IPS DF 6.9 (cell line): ENCODE results near the gene ROR1.

Experiments
- DNase-seq: peaks from one replicate; pipeline ENCODE4 v3.0.0-alpha.2; 2013; ENCODE audit warnings: low read depth, low spot score
- H3K27ac ChIP-seq: one replicate; pipeline ENCODE4 v1.5.1; 2013; ENCODE audit warnings: low read length, control low read depth
- H3K27me3 ChIP-seq: 2 replicates; pipeline ENCODE4 v1.6.1; 2013; ENCODE audit warnings: mild to moderate bottlenecking, low read length; ENCODE audit not compliant: control insufficient read depth, insufficient read depth
- H3K36me3 ChIP-seq: 2 replicates; pipeline ENCODE4 v1.6.1; 2013; ENCODE audit warnings: low read length; ENCODE audit not compliant: control insufficient read depth, insufficient read depth
- H3K4me1 ChIP-seq: 2 replicates; pipeline ENCODE4 v1.6.1; 2013; ENCODE audit warnings: low read length; ENCODE audit not compliant: control insufficient read depth, insufficient read depth
- H3K4me3 ChIP-seq: 2 replicates; pipeline ENCODE4 v1.5.1; 2013; ENCODE audit warnings: mild to moderate bottlenecking, low read length
- H3K9me3 ChIP-seq: 2 replicates; pipeline ENCODE4 v1.6.1; 2013; ENCODE audit warnings: low read length, inconsistent platforms; ENCODE audit not compliant: control insufficient read depth, insufficient read depth
- WGBS: extraction: QIAGEN DNeasy Blood & Tissue Kit; methylation state at CpG from one replicate; pipeline ENCODE4 v1.1.7; 2013; ENCODE audit warnings: mixed read lengths, missing lambda C conversion rate; ENCODE audit not compliant: insufficient read length, insufficient coverage; 5-methylcytosine and 5-hydroxymethylcytosine counted together

The ROR1 gene

GRCh38 chr1:64080941-64081562, 307.2 kb downstream of the ROR1 start:
- DNase-seq = no peak
- H3K27me3 ChIP-seq = no peaks in the 10 kb centered on the region
- no peak overlapping the region for H3K4me3 ChIP-seq
- no peak overlapping the region for H3K27ac ChIP-seq
- H3K9me3 ChIP-seq = no peaks in the 10 kb centered on the region
- H3K36me3 ChIP-seq = no peaks in the 10 kb centered on the region
- no peaks in the 10 kb centered on the region; the same call in none of the 2 replicates for H3K4me1 ChIP-seq
- no CpG with 5 or more reads among the region's 3 CpGs for WGBS

- no peaks in the 10 kb centered on the region for H3K27me3 ChIP-seq
- no peak overlapping the region for H3K27ac ChIP-seq
- no peaks in the 10 kb centered on the region; the same call in 1 of the 2 replicates for H3K4me1 ChIP-seq
- no peaks in the 10 kb centered on the region for H3K9me3 ChIP-seq
- no peaks in the 10 kb centered on the region for H3K36me3 ChIP-seq
- DNase-seq = no peak
- WGBS = no CpG with 5 or more reads among the region's 3 CpGs
- H3K4me3 ChIP-seq = no peak overlapping the region
Measured at GRCh38 chr1:64082459-64082858, 308.6 kb downstream of the ROR1 start.

- no peak for DNase-seq
- Histone ChIP-seq H3K4me1 (no peaks in the 10 kb centered on the region; the same call in 1 of the 2 replicates), H3K27me3 (no peaks in the 10 kb centered on the region), H3K4me3 (no peak overlapping the region), H3K9me3 (no peaks in the 10 kb centered on the region), H3K36me3 (no peaks in the 10 kb centered on the region), H3K27ac (no peak overlapping the region)
- no CpG with 5 or more reads among the region's 2 CpGs for WGBS
Measured at GRCh38 chr1:64084451-64084850, 310.6 kb downstream of the ROR1 start.

- H3K36me3 ChIP-seq = no peaks in the 10 kb centered on the region
- no peak overlapping the region for H3K4me3 ChIP-seq
- no peak for DNase-seq
- H3K4me1 ChIP-seq = no peaks in the 10 kb centered on the region
- no CpG with 5 or more reads among the region's 2 CpGs for WGBS
- H3K27ac ChIP-seq = no peak overlapping the region
- no peaks in the 10 kb centered on the region for H3K9me3 ChIP-seq
- H3K27me3 ChIP-seq = no peaks in the 10 kb centered on the region
Measured at GRCh38 chr1:64087768-64088167, 314.0 kb downstream of the ROR1 start.

- Histone ChIP-seq H3K36me3 (no peaks in the 10 kb centered on the region), H3K4me1 (no peaks in the 10 kb centered on the region), H3K27me3 (no peaks in the 10 kb centered on the region), H3K4me3 (no peak overlapping the region), H3K9me3 (no peaks in the 10 kb centered on the region), H3K27ac (no peak overlapping the region)
- no peak for DNase-seq
- WGBS = no CpG with 5 or more reads among the region's 3 CpGs
Measured at GRCh38 chr1:64090436-64090835, 316.6 kb downstream of the ROR1 start.

GRCh38 chr1:64092851-64093371, 319.1 kb downstream of the ROR1 start:
- WGBS = no CpG with 5 or more reads among the region's 5 CpGs
- H3K27ac ChIP-seq = no peak overlapping the region
- no peaks in the 10 kb centered on the region for H3K36me3 ChIP-seq
- H3K4me1 ChIP-seq = no peaks in the 10 kb centered on the region
- no peaks in the 10 kb centered on the region for H3K27me3 ChIP-seq
- H3K9me3 ChIP-seq = no peaks in the 10 kb centered on the region
- H3K4me3 ChIP-seq = no peak overlapping the region
- no peak for DNase-seq

GRCh38 chr1:64093941-64094340, 320.1 kb downstream of the ROR1 start:
- Histone ChIP-seq H3K27me3 (no peaks in the 10 kb centered on the region), H3K4me1 (no peaks in the 10 kb centered on the region), H3K36me3 (no peaks in the 10 kb centered on the region), H3K9me3 (no peaks in the 10 kb centered on the region), H3K27ac (no peak overlapping the region), H3K4me3 (no peak overlapping the region)
- no peak for DNase-seq

GRCh38 chr1:64095832-64096231, 322.0 kb downstream of the ROR1 start:
- no peaks in the 10 kb centered on the region for H3K27me3 ChIP-seq
- no CpG with 5 or more reads among the region's 1 CpG for WGBS
- no peak overlapping the region for H3K27ac ChIP-seq
- no peak for DNase-seq
- H3K36me3 ChIP-seq = no peaks in the 10 kb centered on the region
- H3K9me3 ChIP-seq = no peaks in the 10 kb centered on the region
- H3K4me1 ChIP-seq = no peaks in the 10 kb centered on the region
- H3K4me3 ChIP-seq = no peak overlapping the region

GRCh38 chr1:64097859-64098258, 324.0 kb downstream of the ROR1 start:
- H3K27me3 ChIP-seq = no peaks in the 10 kb centered on the region
- no peak for DNase-seq
- no peak overlapping the region for H3K27ac ChIP-seq
- no peaks in the 10 kb centered on the region for H3K36me3 ChIP-seq
- WGBS = no CpG with 5 or more reads among the region's 4 CpGs
- no peak overlapping the region for H3K4me3 ChIP-seq
- H3K9me3 ChIP-seq = no peaks in the 10 kb centered on the region
- H3K4me1 ChIP-seq = no peaks in the 10 kb centered on the region

GRCh38 chr1:64098436-64098835, 324.6 kb downstream of the ROR1 start:
- H3K9me3 ChIP-seq = no peaks in the 10 kb centered on the region
- no peak overlapping the region for H3K4me3 ChIP-seq
- no peaks in the 10 kb centered on the region for H3K27me3 ChIP-seq
- no peak for DNase-seq
- H3K36me3 ChIP-seq = no peaks in the 10 kb centered on the region
- no CpG with 5 or more reads among the region's 1 CpG for WGBS
- no peaks in the 10 kb centered on the region for H3K4me1 ChIP-seq
- H3K27ac ChIP-seq = no peak overlapping the region
